Astrocyte of the cerebellum (primary cell): ENCODE results near the gene NT5DC4.

Experiments
- DNase-seq: peaks from one replicate; pipeline ENCODE4 v3.0.0-alpha.2; 2011; ENCODE audit warnings: low read depth
- H3K4me3 ChIP-seq: 2 replicates; pipeline ENCODE4 v1.5.1; 2011; ENCODE audit warnings: mild to moderate bottlenecking, low read depth, low read length, moderate library complexity
- in situ Hi-C: cut with HindIII; loops from 2 replicates; pipeline ENCODE4 v1.10.0; 2017; ENCODE audit warnings: low sequenced_read_pairs
- TF ChIP-seq, protein P1 (sequence below): IDR thresholded peaks from 2 replicates; pipeline ENCODE4 v1.5.1; 2012; ENCODE audit warnings: low read length, low read depth, moderate library complexity, mild to moderate bottlenecking; ENCODE audit errors: missing control alignments

Gene NT5DC4

DNA sequence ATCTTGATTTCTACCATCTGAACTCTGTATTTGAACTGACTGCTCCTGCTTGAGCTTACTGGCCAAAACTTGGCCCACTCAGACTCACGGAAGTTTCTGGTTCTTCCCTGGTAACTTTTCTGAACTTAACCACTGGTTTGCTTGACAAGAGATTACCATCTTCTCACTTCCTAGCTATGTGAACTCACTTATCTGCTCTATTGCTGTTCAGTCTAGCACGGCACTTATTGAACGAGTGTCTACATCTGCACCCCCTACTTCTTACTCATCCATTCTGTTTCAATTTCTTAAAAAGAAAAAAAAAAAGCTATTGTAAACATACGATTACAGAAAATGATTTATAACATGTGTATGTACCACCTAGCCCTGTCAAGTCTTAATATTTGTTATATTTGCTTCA, 34.6 kb downstream of the NT5DC4 start:
- TF ChIP-seq, protein P1, sequence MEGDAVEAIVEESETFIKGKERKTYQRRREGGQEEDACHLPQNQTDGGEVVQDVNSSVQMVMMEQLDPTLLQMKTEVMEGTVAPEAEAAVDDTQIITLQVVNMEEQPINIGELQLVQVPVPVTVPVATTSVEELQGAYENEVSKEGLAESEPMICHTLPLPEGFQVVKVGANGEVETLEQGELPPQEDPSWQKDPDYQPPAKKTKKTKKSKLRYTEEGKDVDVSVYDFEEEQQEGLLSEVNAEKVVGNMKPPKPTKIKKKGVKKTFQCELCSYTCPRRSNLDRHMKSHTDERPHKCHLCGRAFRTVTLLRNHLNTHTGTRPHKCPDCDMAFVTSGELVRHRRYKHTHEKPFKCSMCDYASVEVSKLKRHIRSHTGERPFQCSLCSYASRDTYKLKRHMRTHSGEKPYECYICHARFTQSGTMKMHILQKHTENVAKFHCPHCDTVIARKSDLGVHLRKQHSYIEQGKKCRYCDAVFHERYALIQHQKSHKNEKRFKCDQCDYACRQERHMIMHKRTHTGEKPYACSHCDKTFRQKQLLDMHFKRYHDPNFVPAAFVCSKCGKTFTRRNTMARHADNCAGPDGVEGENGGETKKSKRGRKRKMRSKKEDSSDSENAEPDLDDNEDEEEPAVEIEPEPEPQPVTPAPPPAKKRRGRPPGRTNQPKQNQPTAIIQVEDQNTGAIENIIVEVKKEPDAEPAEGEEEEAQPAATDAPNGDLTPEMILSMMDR, result no peak
- H3K4me3 ChIP-seq, result no peak overlapping the region
- no peak for DNase-seq
- in situ Hi-C loops, result no loop called here

DNA sequence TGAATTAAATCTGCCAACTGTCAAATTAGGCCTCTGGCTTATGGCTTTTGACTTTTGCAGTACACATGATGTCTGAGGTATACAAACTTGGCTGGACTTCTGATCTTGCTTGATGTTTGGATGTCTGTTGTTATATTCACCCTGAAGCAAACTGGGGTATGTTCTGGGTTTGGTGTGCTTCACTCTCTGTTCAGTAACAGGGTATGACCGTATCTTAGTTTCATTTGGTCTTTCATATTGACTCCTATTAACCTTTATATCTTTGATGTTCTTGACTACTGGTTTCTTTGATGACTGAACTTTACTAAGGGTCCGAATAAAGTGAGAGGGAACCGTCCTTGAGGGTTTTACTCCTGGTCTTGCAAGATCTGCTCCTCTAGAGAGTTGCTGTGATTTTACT, 35.4 kb downstream of the NT5DC4 start:
- in situ Hi-C loops, result no loop called here
- TF ChIP-seq, protein P1, result no peak

DNA sequence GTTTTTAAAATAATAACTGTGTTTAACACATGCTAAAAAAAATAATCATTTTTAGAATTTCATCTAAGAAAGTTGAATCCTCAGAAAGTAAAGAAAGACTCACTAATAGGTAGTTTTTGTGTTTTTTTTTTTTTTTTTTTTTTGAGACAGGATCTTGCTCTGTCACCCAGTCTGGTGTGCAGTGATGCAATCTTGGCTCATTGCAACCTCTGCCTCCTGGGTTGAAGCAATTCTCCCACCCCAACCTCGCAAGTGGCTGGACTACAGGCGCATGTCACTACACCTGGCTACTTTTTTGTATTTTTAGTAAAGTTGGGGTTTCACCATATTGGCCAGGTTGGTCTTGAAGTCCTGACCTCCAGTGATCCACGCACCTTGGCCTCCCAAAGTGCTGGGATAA, 36.4 kb downstream of the NT5DC4 start:
- in situ Hi-C loops, result no loop called here
- no peak for DNase-seq
- TF ChIP-seq, protein P1, result no peak
- no peak overlapping the region for H3K4me3 ChIP-seq

More for the DNA sequence above, 35.4 kb downstream of the NT5DC4 start:
- DNase-seq, result no peak
- no peak overlapping the region for H3K4me3 ChIP-seq

DNA sequence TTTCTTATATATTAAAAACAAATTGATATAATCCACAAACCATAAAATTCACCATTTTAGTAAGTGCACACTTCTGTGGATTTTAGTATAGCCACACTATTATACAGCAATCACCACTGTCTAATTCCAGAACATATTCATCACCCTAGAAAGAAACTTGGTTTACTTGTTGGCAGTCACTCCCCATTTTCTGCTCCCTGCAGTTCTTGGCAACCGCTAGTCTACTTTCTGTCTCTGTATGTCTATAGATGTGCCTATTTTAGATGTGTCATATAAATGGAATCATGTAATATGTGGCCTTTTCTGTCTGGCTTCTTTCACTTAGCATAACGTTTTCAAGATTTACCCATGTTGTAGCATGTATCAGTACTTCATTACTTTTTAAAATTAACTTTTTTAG, 37.9 kb downstream of the NT5DC4 start:
- H3K4me3 ChIP-seq, result no peak overlapping the region
- in situ Hi-C loops, result no loop called here
- peak; percentile 61 for DNase-seq
- TF ChIP-seq, protein P1, result no peak

DNA sequence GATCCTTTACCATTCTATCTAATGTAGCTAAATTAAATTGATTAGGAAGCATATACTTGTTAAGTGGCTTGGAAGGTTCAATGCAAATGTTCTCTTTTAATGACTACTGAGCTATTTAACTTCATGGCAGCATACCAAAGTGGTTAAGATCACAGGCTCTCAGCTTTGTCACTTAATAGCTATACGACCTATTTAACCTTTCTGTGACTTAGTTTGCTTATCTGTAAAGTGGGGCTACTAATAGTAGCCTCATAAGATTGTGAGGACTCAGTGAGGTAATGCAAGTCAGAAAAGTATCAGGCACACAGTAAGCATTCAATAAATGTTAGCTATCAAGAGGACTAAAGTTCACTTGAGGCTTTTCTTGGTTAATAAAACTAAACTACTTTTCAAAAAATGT, 39.3 kb downstream of the NT5DC4 start:
- TF ChIP-seq, protein P1, result no peak
- no peak for DNase-seq
- no peak overlapping the region for H3K4me3 ChIP-seq
- in situ Hi-C loops, result no loop called here

DNA sequence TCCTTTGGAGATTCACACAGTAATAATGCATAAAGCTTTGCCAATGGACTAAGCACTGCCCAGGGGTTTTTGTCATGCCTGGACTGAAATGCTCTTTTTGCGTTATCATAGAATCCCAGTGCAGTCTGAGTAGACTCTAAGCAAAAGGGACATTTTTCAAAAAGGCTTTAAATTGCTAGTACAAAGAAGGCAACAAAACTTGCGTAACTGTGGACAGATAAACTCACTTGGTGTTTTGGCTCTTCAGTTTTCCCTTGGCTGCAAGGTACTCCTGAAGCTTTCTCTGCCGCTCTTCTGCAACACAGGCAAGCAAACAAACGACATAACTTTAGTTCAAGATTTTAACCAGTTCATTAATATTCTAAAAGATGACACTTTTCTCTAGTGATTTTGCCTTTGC, 41.5 kb downstream of the NT5DC4 start:
- H3K4me3 ChIP-seq, result no peak overlapping the region
- in situ Hi-C loops, result no loop called here
- DNase-seq, result no peak
- TF ChIP-seq, protein P1, result no peak
